HG02938 (cell line): ENCODE data around the gene XDH.

Experiments
- ATAC-seq: cut with Tn5 transposase; IDR thresholded peaks from one replicate; pipeline ENCODE4 v1.9.1; 2021; ENCODE audit warnings: mild to moderate bottlenecking, moderate library complexity; ENCODE audit not compliant: unreplicated experiment

The XDH gene

GRCh38 chr2:31333046-31333445, 81.5 kb downstream of the XDH start:
- no peak for ATAC-seq

DNA sequence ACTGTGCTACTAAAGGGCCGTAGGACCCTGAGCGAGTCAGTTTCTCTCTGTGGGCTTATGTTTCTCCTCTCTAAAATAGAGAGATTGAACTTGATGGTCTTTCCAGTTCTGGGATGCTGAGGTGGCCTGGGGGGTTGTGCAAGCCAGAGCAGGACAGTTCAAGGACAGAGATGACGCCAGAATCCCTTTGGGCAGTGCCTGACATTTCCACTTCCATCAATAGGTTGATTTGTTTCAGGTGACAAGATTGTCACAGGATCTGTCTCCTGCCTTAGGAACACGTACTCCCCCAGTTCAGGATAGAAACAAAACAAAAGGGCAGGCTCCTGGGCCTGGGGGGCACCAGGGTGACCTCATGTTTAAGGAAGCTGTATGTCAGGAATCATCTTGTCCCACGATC, 82.0 kb downstream of the XDH start:
- ATAC-seq, result no peak

- ATAC-seq, result no peak
These were observed 83.4 kb downstream of the XDH start for GRCh38 chr2:31331156-31331555.

- ATAC-seq, result no peak
These were observed 85.4 kb downstream of the XDH start for GRCh38 chr2:31329081-31329625.

DNA sequence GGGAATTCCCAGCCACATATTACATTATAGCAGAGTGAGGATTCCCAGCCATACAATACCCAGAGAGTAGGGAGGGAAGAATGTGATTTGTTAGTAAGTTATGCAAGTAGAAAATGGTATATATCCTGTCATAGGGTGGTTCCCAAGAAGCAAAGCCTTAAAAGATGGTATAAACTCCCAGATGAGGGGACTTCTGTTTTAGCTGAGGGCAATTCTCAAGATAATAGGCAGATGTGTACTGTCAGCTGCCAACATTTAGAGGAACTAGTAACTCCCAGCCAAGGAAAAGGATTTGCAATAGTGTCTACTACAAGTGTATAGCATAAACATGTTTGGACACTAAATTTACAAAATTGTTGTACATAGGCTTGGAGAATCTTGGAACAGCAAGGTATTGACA, 86.5 kb downstream of the XDH start:
- no peak for ATAC-seq

DNA sequence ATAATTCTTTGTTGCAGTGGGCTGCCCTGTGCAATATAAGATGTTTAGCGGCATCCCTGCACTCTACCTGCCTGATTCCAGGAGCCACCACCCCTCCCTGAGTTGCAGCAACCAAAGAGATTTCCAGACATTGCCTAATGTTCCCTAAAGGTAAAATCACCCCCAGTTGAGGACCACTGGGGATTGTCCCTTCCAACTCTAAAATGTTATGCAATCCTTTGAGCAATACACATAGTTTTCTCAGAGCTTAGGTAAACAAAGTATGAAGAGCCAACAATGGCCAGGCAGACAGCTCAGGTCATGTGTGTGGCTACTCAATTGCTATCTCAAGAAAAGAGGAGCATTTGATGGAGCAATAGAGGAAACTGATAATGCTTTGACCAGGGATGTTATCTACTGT, 87.0 kb downstream of the XDH start:
- ATAC-seq, result no peak

DNA sequence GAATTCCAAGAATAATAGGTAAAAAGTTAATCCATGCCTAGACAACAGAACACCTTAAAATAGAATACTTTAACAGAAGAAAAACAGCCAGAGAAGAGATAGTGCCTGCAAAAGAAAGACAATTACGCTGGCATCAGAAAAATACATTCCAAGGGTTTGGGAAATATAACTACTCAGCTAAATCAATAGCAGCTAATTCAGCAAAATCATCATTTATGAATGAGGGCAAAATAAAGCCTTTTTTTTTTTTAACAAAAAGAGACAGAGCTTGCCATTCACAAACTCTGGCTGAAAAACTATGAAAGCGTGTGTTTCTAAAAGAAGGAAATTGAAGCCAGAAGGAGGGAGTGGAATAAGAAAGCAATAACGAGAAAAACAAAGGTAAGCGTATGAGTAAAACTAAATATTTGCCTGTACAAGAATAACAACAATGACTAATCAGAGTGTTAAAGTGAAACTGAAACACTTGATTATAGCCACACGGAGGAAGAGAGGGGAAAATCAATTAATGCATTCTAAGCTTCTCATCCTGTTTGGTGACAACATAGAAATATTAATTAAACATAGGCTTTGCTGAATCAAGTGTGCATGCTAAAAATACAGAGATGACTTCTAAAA, 90.4 kb downstream of the XDH start:
- peak; percentile 83 for ATAC-seq

DNA sequence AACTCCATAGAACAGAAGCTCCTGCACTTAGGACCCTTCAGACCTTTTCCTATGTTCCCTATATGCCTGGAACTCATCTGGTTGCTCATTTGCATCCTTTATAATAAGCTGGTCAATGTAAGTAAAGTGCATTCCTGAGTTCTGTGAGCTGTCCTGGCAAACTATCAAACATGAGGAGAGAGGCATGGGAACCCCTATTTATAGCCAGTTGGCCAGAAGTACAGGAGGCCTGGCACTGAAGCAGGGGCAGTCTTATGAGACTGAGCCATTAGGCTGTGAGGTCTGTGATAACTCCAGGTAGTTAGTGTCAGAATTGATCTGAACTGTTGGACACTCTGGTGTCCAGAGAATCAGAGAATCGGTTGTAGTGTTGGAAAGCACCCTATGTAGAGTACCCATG, 92.2 kb downstream of the XDH start:
- ATAC-seq, result no peak

- peak; percentile 40 for ATAC-seq
These were observed 95.0 kb downstream of the XDH start for GRCh38 chr2:31319406-31320175.

DNA sequence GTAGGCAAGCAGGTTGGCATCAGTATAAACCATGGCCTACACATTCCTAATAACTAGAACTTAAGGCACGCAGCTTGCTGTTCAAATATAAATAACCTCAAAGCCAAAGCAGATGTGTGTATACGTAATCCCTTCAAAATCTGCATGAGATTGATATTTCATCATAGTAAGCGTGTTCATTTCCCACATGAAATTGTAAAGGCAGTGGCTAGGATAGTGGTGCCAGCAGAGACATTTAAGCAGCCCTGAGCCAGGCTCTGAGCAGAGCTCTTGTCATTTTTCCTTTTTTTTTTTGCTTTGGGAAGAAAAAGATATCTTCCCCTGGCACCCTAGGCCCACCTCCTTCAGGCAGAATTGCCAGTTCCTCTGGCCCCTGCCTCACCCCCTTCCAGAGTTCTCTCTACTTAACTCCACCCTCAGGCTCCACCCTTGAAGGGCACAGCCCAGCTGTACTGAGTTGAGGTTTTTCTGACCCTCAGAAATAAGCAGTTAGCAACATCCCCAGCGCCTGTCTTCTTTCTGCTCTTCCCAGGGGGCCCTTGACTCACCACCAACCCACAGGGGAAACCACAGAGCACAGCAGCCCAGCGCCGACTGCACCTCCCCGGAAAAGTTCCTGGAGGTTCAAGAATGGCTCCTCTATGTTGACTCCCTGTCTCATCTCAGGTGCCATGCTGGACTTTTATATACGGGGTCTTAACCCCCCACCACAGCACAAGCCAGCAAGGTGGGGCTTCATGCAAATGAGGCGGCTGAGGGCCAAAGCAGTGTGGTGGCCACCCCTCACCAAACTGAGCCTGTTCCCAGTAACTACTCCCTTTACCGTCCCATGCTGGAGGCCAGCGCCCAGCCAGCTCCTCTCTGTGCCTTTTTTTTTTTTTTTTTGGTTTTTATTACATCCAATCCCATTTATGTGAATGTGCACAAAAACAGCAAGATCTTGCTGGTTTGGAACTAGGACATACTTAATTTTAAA, 95.9 kb downstream of the XDH start:
- ATAC-seq, result no peak

DNA sequence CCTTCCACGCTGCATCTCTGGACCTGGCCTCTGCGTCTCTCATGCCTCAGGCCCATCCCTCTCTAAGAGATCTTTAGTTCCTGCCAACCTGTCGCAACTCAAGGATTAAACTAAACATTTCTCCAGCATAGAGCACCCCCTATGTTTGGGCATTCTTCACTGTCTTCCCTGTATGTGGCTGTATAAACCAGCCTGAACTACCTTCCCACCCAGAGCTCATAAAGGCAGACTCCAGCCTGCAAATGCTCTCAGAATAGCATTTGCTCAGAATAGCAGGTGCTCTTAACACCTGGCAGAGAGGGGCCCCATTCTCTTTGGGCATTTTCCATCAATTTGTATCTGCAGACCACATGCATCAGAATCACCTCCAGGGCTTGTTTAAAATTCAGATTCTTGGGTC, 97.1 kb downstream of the XDH start:
- ATAC-seq, result no peak

DNA sequence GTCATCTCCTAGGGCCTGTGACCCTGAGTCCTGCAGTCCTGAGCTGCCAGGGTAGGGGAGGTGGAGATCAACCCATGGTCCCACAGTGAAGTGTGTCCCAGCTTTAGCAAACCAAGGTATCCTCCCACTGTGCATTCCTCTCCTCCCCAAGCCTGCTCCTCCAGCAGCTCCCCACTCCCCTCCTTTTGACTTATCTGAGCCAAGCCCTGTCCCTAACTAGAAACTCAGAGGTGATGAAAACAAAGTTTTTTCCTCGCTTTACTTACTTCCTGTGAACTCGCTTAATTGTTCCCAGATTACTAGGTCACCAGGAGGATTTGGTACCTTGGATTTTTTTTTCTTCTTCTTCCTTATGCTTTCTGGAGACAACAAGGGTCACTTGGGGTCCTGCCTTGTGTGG, 99.8 kb downstream of the XDH start:
- no peak for ATAC-seq

- no peak for ATAC-seq
These were observed 101.6 kb downstream of the XDH start for GRCh38 chr2:31312898-31313297.

DNA sequence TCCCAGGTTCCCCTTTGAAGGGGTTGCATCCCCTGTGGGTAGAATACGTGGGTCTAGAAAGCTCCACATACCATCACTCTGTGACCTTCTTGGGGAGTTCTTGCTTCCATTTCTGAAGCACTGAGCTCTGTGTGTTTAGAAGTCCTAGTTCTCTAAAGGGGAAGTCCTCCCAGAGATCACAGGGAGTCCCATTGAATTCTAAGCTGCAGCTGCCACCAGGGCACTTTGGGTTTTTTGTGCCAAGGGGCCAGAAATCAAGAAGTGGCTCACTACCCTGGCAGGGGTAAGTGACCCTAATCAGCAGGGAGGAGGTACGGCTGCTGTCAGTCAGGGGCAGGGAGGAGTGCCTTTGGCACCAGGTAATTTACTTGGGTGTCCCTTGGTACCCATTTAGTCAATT, 109.7 kb downstream of the XDH start:
- ATAC-seq, result no peak

- ATAC-seq, result no peak
These were observed 111.5 kb downstream of the XDH start for GRCh38 chr2:31302940-31303563.

DNA sequence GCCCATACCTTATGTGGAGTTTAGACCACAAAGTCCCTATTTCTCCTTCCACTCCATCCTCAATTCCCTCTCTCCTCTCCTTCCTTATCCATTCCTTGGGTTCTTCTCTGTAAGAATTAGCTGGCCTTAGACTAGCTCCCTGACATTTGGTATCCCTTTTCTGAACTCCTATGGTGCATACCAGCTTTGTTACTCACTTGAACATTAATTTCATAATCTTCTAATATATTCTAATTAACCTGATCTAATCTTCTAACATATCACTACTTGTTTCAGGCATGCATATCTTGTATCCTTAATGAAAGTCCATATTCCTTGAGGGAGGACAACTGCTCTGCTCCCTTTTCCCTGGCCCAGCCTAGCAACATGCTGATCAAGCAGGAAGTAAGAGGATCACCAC, 114.2 kb downstream of the XDH start:
- no peak for ATAC-seq

GRCh38 chr2:31299547-31299946, 115.0 kb downstream of the XDH start:
- no peak for ATAC-seq

GRCh38 chr2:31297751-31298150, 116.8 kb downstream of the XDH start:
- ATAC-seq, result no peak

- ATAC-seq, result no peak
These were observed 117.8 kb downstream of the XDH start for GRCh38 chr2:31296641-31297287.

DNA sequence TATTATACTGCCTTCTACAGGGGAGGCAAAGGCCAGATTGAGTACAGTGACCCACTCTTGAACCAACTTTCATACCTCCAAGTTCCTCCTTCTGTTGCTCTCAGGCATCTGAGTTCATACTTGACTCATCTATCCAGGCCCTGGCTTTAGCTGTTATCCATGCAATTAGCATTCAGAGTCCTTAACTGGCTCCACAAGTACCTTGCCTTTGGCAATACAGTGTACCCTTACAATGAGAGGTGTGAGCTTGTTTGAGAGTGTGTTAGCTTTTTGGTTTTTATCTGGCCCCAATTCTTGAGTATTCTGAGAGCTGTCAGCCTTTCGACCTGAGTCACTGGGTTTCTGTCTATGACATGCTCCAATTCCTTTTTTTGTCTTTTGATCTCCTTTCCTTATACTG, 120.3 kb downstream of the XDH start:
- ATAC-seq, result no peak
